ENCODE results near the gene RRP1B. TPM values are rescaled to one million over a fixed set of nuclear protein-coding genes. Genes with fewer than 3 reads are reported as not detected.
"Not testable (repeated sequence)": the region's sequence is repeated elsewhere in the genome, so short reads cannot be mapped to it uniquely, and the experiment has no call there.

The RRP1B gene
- total RNA-seq, 2 donors from 2014 or later: 17.6 to 31.5 TPM

DNA sequence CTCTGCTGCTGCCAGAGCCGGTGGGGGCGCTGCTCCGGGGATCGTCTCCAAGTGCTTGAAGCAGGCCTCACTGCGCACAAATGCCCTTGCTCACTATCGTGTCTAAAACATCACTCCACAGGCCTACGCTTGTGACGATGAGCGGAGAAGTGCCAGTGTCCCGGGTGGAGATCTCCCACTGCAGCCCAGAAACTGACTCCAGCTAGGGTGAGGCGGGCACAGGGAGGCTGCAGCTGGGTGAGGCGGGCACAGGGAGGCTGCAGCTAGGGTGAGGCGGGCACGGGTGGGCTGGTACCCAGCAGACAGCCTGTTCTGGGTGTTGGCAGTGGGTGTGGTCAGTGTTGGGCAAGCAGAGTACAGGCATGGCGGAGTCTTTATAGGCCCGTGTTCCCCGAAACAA, 36.9 kb downstream of the RRP1B start:
- no peaks in the 10 kb centered on the region for H3K9me3 ChIP-seq
- no peak for DNase-seq (ENCODE audit: low spot score)
- H3K4me1 ChIP-seq (ENCODE audit: control insufficient read depth in 1 of 2, low read depth in 2 of 2): peaks cover 10 to 15% of the 10 kb centered on the region in 2 donors
- H3K27ac ChIP-seq: no peak overlapping the region
- H3K27me3 ChIP-seq (replicated peaks; ENCODE audit: insufficient read depth): no peaks in the 10 kb centered on the region
- no peak for ATAC-seq (ENCODE audit: insufficient number of reproducible peaks, low FRiP score, low read depth)
- TF ChIP-seq, protein P1, sequence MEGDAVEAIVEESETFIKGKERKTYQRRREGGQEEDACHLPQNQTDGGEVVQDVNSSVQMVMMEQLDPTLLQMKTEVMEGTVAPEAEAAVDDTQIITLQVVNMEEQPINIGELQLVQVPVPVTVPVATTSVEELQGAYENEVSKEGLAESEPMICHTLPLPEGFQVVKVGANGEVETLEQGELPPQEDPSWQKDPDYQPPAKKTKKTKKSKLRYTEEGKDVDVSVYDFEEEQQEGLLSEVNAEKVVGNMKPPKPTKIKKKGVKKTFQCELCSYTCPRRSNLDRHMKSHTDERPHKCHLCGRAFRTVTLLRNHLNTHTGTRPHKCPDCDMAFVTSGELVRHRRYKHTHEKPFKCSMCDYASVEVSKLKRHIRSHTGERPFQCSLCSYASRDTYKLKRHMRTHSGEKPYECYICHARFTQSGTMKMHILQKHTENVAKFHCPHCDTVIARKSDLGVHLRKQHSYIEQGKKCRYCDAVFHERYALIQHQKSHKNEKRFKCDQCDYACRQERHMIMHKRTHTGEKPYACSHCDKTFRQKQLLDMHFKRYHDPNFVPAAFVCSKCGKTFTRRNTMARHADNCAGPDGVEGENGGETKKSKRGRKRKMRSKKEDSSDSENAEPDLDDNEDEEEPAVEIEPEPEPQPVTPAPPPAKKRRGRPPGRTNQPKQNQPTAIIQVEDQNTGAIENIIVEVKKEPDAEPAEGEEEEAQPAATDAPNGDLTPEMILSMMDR (IDR thresholded peaks at IDR 0.05): no peak
- no peak overlapping the region for H3K4me3 ChIP-seq
- peaks cover 15% of the 10 kb centered on the region for H3K36me3 ChIP-seq

DNA sequence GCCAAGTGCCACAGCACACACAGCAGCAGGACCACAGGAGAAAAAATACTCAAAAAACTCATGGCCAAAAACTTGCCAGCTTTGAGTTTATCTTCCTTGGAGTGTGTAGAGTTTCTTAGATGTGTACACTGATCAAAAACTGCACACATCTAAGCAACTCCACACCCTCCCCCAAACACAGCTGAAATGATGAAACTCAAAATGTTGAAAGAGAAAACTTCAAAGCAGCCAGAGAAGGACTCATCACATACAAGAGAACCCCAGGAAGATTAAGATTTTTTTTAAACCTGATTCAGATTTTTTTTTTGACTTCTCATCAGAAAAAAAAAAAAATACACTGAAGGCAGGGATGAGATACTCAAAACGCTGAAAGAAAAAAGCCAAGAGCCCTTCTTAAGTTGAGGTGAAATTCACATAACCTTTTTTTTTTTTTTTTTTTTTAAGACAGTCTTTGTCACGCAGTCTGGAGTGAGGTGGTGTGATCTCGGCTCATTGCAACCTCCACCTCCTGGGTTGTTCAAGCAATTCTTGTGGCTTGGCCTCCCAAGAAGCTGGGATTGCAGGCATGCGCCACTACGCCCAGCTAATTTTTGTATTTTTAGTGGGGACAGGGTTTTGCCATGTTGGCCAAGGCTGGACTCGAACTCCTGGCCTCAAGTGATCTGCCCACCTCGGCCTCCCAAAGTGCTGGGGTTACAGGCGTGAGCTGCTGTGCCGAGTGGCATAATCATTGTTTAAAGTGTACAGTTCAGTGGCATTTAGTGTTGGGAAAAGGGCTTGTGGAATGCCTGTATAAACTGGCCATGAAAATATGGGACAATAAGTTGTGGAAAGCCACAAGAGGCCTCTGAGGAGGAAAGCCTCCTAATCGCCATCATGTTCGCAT, 38.6 kb downstream of the RRP1B start:
- Histone ChIP-seq H3K27ac (no peak overlapping the region), H3K9me3 (no peaks in the 10 kb centered on the region), H3K4me3 (no peak overlapping the region), H3K27me3 (replicated peaks; ENCODE audit: insufficient read depth) (no peaks in the 10 kb centered on the region), H3K36me3 (peaks cover 6% of the 10 kb centered on the region), H3K4me1 (ENCODE audit: control insufficient read depth in 1 of 2, low read depth in 2 of 2) (peaks cover 22 to 32% of the 10 kb centered on the region in 2 donors)
- no peak for DNase-seq (ENCODE audit: low spot score)
- ATAC-seq (ENCODE audit: insufficient number of reproducible peaks, low FRiP score, low read depth): no peak
- TF ChIP-seq, protein P1 (IDR thresholded peaks at IDR 0.05): no peak

DNA sequence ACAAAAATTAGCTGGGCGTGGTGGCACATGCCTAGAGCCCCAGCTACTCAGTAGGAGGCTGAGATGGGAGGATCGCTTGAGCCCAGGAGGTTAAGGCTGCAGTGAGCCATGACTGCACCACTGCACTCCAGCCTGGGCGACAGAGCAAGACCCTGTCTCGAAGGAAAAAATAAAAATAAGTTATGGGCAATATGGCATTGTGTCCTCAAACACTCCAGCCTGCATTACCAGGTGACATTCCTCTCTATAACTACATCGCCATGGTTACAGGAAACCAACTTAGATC, 40.1 kb downstream of the RRP1B start:
- H3K4me1 ChIP-seq (ENCODE audit: control insufficient read depth in 1 of 2, low read depth in 2 of 2): peaks cover 31 to 46% of the 10 kb centered on the region in 2 donors
- H3K27ac ChIP-seq: peak overlapping the region in 1 of 2 donors; percentile 50
- not testable (repeated sequence) for ATAC-seq (ENCODE audit: insufficient number of reproducible peaks, low FRiP score, low read depth); H3K36me3 ChIP-seq; H3K9me3 ChIP-seq; H3K27me3 ChIP-seq (replicated peaks; ENCODE audit: insufficient read depth); DNase-seq (ENCODE audit: low spot score); H3K4me3 ChIP-seq

DNA sequence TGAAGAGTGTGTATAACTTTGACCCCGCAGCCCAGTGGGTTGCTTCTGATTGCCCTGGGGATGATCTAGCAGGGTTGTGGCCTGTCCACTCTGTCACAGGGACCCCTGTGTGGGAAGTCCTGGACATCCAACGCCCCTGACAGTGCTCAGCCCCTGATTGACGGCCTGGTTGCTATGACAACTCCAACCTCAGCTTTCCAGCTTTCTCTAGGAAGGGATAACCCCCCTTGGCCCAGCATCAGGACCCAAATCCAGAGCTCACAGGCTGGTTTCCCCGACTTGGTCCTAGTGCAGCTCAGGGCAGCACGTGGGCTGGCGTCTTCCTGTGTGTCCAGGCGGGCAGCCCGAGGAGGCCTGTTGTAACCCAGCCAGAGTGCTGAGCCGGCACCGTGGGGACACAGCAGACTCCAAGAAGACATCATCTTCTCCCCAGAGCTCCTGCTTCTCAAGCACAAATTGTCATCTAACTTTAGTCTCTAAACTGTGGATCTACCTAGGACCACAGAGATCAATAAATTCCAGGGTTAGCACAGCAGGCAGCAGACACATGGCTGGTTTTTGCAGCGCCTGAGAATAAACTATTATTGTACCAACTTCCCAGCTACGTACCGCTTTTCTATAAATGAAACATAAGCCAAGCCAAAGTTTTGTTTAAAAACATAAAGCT, 40.7 kb downstream of the RRP1B start:
- Histone ChIP-seq H3K4me3 (no peak overlapping the region), H3K27ac (peak overlapping the region; percentile 50 to 62), H3K4me1 (ENCODE audit: control insufficient read depth in 1 of 2, low read depth in 2 of 2) (peaks cover 31 to 47% of the 10 kb centered on the region in 2 donors), H3K9me3 (no peaks in the 10 kb centered on the region), H3K27me3 (replicated peaks; ENCODE audit: insufficient read depth) (no peaks in the 10 kb centered on the region), H3K36me3 (no peaks in the 10 kb centered on the region)
- no peak for ATAC-seq (ENCODE audit: insufficient number of reproducible peaks, low FRiP score, low read depth)
- DNase-seq (ENCODE audit: low spot score): no peak
- TF ChIP-seq, protein P1 (IDR thresholded peaks at IDR 0.05): no peak

DNA sequence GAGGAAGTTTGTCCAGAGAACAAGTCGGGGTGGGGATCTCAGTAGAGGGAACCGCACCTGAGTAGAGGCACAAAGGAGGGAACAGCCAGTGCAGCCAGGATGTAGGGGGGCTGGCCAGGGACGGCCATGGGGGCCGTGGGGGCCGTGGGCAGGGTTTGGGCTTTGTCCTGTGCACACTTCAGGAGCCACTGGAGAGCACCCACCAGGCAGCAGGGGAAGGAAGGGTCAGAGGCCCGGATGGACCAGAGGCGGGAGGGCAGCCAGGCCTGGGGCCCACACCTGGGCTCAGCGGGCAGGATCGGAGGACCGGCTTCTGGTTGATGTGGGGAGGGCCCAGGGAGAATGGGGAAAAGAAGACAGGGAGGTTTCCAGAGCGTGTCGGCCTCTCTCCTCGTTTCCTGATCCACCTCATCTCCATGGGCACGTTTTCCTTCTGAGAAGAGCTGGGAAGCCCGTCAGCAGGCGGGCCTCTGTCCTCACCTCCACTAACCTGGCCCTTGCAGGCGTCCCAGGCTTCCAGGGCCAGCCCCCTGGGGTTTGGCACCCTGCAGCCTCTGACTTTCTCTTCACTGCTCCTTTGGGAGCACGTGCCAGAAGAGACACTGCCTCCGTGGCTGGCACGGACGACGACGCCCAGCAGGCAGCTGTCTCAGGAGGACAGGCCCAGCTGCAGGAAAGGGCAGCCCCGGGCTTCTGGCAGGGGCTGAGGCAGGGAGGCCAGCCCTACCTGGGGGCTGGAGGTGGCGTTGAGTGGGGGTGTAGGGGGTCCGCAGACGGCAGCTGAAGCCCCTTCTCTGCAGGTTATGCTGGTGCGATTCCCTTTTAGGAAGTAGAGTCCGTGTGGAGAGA, 42.8 kb downstream of the RRP1B start:
- Histone ChIP-seq H3K36me3 (no peaks in the 10 kb centered on the region), H3K27me3 (replicated peaks; ENCODE audit: insufficient read depth) (no peaks in the 10 kb centered on the region), H3K4me3 (peak overlapping the region; percentile 47), H3K9me3 (no peaks in the 10 kb centered on the region), H3K4me1 (ENCODE audit: control insufficient read depth in 1 of 2, low read depth in 2 of 2) (peaks cover 31 to 47% of the 10 kb centered on the region in 2 donors), H3K27ac (peak overlapping the region; percentile 35 to 76)
- ATAC-seq (ENCODE audit: insufficient number of reproducible peaks, low FRiP score, low read depth): no peak
- DNase-seq (ENCODE audit: low spot score): no peak
- TF ChIP-seq, protein P1 (IDR thresholded peaks at IDR 0.05): no peak

Measured in thoracic aorta (tissue), 2 donors.